ENCODE measurements around the gene NEK9.
A peak's percentile ranks its signal among the peaks of the same experiment; 100 is the strongest.
"Not testable (repeated sequence)": the region's sequence is repeated elsewhere in the genome, so short reads cannot be mapped to it uniquely, and the experiment has no call there.

The NEK9 gene

DNA sequence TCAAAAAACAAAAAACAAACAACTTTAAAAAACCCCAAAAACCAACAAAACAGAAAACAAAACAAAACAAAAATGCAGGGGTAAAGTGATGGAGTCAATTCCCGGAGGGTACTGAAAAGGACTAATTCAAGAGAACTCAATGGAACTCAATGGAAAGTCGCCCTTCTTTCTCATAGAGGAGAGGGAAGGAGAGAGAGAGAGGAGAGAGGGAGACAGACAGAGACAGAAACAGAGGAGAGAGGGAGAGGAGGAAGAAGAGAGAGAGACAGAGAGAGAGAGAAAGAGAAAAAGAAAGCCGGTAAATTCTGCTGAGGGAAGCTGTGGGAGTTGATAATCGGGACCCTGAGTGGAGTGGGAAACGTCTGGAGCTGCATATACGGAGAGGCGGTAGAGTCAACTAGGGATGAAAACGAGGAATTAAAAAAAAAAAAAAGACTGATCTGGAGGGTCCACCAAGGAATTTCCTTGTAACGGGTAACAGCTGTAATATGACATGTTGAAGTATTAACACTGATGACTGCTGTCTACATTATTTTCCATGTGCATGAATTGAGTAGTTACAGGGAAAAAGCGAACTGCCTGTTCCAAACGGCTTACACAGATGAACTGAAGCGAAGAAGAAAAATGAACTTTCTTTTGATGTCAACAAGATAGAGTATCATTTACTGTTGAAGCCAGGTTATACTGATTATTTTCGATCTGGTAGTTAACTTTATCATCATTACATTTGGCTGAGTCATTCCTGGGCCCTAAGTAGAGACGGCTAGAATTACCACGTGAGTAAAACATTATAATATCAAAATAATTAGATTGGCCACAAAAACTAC, 58.3 kb downstream of the NEK9 start:
- no peak for DNase-seq (ENCODE audit: low read depth in 1 of 2, low spot score in 1 of 2)

DNA sequence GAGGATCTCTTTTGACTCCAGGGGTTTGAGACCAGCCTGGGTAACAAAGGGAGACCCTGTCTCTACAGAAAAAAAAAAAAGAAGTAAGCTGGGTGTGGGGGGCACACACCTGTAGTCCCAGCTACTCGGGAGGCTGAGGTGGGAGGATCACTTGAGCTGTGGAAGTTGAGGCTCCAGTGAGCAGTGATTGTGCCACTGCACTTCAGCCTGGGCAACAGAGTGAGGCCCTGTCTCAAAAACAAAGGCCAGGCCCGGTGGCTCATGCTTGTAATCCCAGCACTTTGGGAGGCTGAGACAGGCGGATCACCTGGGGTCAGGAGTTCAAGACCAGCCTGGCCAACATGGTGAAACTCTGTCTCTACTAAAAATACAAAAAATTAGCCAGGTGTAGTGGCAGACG, 59.1 kb downstream of the NEK9 start:
- not testable (repeated sequence) for DNase-seq (ENCODE audit: low read depth in 1 of 2, low spot score in 1 of 2)

DNA sequence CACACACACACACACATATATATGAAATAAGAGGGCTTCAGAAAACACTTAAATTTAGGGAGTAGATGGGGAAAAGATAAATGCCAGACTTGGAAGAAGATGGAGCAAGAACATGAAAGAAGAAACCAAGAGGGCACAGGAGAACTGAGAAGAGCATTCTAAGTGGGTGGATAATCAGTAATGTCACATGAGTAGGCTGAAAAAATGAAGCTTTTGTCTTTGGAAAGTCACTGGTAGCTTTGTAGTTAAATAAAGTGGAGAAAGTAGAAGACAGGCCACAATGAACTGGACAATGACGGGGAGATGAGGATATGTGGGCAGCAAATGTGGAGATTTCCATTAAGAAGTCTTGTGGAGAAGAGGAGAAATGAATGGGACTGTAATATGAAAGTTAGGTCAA, 59.6 kb downstream of the NEK9 start:
- DNase-seq (ENCODE audit: low read depth in 1 of 2, low spot score in 1 of 2): no peak

DNA sequence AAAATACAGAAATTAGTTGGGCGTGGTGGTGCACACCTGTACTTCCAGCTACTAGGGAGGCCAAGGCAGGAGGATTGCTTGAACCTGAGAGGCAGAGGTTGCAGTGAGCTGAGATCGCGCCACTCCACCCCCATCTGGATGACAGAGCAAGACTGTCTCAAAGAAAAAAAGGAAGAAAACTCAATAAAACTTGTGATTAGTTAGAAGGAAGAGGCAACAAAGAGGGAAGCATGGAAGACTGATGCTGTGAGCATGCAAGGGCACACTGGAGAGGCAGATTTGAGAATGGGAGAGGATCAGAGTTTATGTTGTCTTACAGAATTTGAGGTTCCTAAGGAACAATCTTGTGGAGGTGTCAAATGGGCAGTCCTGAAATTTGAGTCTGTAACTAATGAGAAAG, 60.2 kb downstream of the NEK9 start:
- no peak for DNase-seq (ENCODE audit: low read depth in 1 of 2, low spot score in 1 of 2)

DNA sequence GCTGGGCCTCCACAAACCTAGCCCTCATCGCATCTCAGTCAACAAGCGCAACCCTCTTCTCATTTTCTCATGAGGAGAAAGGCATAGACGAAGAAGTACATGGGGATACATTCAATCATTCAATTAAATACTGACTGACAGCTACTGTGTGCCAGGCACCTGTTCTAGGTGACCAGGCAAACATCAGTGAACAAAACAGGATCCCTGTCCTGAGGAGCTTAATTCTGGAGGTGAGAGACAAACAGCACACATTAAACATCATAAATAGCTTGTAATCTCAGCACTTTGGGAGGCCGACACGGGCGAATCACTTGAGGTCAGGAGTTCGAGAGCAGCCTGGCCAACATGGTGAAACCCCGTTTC, 62.7 kb downstream of the NEK9 start:
- no peak for DNase-seq (ENCODE audit: low read depth in 1 of 2, low spot score in 1 of 2)

DNA sequence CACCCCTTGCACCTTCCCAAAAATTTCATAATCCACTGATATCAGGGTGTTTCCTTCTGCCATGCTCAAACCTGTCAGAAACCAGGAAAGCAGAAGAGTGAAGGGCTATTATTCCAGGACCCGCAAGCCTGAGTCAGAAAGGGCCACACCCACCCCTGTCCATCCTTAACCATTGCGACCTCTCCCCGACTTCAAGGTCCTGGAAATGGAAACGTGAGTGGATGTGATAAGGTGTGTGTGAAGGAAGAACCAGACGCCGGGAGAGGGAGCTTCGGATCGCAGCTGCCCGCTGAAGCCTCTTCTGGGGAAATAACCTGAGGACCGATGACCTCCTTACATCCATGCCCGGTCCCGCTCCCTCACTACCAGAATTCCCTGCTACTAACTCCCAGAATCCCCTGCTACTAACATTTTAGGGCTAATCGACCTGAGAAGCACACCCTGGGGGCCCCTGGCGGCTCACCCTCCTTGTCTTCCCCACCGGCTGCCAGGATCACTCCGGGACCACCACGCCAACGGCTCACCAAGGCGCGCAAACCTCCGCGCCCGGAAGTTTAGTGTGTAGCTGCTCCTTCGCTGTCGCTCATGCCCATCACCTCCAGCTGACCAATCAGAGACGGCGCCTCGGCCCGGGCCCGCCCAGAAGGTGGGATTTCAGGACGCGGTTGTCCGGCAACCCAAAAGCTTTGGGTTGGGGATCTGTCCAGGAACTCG, 63.2 kb downstream of the NEK9 start, which contains the start of gene ACYP1:
Gene ACYP1 (minus strand): TSS at position 534 of the 714 bp plus-strand sequence. CDS start 471 bp downstream, at position 63.
- DNase-seq (ENCODE audit: low read depth in 1 of 2, low spot score in 1 of 2): peak; percentile 77 to 88

DNA sequence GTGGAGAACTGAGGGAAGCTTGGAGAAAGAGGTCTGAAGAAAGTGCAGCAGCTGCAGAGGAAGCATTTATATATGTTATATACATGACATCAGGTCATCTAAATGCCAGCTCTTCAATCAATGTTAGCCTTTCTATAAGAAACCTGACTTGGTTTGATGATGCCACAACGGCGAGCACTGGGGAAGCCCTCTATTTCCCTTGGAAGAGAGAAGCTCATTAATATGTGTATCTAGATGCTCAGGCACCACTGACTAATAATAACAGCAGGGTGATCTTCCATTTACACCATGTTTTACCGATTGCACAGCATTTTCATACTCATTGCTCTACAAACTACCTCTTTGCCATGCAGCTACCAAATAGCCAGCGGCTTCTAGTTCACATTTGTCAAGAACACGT, 63.8 kb downstream of the NEK9 start:
- no peak for DNase-seq (ENCODE audit: low read depth in 1 of 2, low spot score in 1 of 2)

DNA sequence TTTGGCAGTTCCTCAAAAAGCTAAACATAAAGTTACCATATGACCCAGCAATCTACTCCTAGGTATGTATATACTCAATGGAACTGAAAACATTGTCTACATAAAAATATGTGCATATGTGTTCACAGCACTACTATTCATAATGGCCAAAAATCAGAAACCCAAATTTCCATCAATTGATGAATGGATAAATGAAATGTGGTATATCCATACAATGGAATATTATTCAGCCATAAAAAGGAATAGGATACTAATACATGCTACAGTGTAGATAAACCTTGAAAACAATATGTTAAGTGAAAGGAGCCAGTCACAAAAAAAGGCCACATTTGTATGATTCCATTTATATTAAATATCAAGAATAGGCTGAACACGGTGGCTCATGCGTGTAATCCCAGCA, 66.4 kb downstream of the NEK9 start:
- no peak for DNase-seq (ENCODE audit: low read depth in 1 of 2, low spot score in 1 of 2)

DNA sequence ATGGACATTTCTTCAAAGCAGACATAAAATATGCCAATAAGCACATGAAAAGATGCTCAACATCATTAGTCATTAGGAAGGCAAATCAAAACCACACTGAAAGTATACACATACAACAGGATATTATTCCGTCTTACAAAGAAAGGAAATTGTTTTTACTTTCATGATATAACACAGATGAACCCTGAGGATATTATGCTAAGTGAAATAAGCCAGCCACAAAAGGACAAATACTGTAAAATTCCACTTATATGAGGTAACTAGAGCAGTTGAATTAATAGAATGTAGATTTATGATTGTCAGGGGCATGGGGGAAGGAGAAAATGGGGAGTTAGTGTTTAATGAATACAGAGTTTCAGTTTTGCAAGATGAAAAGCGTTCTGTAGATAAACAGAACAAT, 67.2 kb downstream of the NEK9 start:
- DNase-seq (ENCODE audit: low read depth in 1 of 2, low spot score in 1 of 2): no peak

DNA sequence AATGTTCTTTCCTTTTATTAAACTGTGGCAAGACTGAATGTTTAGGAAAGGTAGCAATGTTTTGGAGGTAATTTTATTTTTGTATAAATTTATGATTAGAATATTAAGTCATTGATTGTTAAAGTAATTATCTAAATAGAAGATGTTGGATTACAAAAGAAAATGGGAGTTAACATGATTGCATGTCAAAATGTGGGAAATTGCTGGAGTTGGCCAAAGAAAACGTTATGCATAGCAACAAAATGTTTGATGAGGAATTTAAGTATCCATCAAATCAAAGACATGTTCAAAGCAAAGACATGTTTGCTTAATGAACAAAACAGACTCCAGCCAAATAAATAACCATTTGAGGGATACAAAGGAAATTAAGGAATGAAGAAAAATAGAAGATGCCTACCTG, 72.4 kb downstream of the NEK9 start:
- DNase-seq (ENCODE audit: low read depth in 1 of 2, low spot score in 1 of 2): no peak

DNA sequence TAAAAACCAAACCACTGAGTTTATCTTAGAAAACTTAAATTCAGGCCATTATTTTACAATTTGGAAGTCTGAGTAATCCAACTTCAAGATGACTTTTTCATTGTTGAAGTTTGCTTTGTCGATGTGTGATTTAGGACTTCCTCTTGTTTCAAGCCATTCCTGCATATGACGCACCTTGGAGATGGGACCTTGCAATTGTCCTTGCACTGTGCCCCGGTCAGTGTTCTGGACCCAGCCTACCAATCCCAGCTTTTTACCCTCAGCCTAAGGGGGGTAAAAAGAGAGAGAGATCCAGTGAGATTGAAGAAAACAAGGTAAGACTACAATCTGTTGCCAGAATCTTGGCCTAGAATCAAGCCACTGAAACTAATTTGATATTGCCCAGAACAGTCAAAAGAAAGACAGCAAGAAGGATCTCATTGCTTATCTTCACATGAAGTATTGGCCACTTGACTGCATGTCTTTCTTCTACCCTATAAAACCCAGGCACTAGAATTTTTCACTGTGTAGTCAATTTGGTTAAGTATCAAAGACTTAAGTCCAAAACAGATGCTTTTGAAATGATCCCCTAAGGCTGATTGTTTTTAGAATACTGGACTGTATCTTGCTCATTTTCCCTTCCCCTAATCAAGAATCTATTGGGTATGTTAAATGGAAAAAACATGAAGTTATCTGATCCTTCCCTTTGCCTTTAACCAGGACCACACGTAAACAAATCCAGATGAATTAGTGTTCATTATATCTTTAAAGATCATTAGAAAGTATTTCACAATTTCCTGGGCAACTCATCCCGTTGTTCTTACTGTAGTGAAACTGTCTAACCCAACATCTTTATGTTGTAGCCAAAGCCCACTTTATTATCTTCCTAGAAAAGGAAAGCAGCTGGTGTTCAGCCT, 73.2 kb downstream of the NEK9 start:
- no peak for DNase-seq (ENCODE audit: low read depth in 1 of 2, low spot score in 1 of 2)

DNA sequence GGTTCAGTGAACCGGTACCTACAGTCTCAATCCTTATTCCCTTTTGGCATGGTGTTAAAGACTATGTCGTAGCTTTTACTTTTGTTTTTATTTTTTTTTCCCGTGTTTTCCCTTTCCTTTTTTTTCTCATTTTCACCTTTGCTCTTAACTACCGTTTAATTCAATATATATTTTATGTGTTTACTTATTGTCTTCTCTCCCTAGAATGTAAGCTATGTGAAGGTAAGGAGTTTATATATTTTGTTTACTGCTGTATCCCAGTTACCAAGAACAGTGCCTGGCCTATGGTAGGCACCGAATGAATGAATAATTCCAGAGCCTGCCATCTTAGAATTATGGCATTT, 75.3 kb downstream of the NEK9 start:
- no peak for DNase-seq (ENCODE audit: low read depth in 1 of 2, low spot score in 1 of 2)

DNA sequence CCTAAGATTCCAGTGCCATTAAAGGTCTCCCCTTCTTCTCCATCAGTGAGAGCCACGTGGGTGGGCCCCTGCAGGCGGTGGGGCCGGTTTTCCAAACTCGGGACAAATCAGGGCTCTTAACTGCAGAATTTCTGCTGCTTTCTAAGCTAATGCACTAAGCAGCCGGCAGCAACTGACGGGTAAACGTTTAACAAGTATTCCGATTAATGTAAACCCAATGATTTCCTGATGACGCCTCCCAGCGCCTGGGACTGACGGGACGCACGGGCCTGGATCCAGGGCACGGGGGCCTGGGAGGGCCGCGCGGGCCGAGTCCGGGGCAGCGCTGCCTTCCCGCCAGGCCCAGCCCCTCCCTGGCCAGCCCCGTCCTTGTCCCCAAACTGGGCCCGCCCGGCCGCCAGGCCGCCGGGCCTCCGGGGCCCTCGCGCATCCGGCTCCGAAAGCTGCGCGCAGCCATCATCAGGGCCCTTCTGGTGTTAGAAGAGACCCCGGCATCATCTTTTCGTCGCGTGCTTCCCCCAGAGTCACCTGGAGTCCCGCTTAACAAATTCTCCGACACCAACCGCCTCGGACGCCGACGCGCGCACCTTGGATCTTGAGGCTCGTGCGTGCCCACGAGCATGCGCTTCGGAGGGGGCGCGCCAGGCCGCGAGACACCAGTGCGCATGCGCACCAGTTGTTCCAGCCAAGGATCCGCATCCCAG, 75.8 kb downstream of the NEK9 start, which contains the start of gene MLH3:
Gene MLH3 (minus strand): TSS at position 616 of the 704 bp plus-strand sequence. CDS start 1,812 bp downstream, outside the sequence.
- DNase-seq (ENCODE audit: low read depth in 1 of 2, low spot score in 1 of 2): peak; percentile 60 to 72

DNA sequence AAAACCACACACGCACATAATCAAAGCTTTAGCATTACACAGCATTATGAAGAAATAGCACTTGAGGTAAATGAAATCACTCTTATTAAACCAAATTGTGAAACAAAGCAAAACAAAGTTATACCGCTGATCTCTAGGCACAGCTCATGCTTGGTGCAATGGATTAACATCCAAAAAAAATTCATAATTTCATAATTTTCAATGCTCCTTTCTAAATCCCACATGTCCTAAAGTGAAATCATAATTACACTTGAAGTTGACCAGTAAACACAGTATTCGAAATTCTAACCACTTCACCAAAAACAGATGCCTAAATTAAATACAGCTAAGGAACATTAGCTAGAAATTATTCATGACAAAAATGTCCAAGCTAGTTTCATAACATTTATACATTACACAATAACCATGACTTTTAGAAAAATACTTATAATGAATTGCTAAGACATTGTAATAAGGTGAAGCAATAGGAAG, 77.1 kb downstream of the NEK9 start:
- DNase-seq (ENCODE audit: low read depth in 1 of 2, low spot score in 1 of 2): no peak

DNA sequence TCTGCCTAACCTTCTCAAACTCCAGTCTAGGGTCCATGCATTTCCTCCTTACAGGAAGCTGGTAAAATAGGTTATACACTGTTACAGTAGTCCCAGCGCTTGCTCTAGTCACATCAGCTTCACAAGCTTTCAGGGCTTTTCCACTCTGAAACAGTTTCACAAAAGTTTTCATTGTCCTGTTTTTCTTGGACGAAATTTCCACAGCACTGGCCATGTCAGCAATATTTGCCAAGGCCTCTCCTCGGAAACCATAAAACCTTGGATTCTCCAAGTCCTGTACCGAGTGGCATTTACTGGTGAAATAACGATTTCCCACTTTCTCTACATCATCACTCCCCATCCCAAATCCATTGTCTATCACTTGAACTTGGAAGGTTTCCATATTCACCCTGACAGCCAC, 77.7 kb downstream of the NEK9 start:
- no peak for DNase-seq (ENCODE audit: low read depth in 1 of 2, low spot score in 1 of 2)

DNA sequence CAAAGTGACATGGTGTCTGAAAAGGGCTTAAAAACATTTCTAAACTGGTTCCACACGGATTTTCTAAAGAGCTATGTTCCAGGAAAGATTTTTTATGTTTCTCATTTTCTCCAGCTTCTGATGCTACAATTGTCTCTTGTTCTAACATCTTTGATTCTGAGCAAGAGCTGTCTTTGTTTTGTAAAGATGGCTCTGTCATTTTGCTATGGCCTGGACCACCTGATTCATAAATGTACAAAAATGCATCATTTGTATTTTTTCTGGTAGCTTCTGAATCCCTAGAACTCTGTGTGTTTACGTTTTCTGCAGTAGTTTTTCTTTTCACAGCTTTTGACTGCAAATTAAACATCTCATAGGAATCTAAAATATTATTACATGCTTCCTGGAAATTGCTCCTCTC, 78.7 kb downstream of the NEK9 start:
- no peak for DNase-seq (ENCODE audit: low read depth in 1 of 2, low spot score in 1 of 2)

DNA sequence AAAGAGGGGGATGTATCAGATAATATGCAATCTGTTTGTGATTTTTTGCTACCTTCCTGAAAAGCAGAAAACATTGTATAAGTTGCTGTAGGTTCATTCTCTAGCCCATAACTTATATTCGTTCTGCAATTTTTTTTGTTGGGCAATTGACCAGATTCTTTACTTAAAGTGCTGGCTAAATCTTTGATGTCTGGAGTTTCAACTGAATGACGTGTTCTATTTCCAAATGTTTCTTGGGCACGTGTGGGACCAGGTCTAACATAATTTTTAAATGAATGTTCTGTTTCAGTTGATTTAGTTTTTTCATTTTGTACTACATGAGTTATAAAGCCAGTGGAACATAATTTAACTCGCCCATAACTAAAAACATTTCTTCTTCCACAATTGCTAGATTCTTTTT, 79.3 kb downstream of the NEK9 start:
- DNase-seq (ENCODE audit: low read depth in 1 of 2, low spot score in 1 of 2): no peak

DNA sequence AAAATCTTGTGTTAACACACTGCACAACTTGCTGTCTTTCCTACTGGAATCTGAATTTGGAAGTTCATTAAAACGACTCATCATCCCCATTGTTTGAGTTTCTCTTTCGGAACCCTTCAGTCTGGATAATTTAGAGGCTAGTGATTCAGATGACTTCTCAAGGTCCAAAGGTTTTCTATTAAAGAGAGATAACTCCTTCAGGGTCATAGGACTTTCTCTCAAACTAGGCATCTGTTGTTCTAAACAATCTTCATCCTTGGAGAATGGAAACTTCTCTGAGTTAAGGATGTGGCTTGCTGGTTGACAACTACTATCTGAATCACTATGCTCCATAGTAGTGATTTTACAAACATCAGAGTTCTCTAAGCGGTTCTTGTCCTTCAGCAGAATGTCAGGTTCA, 79.9 kb downstream of the NEK9 start:
- no peak for DNase-seq (ENCODE audit: low read depth in 1 of 2, low spot score in 1 of 2)

DNA sequence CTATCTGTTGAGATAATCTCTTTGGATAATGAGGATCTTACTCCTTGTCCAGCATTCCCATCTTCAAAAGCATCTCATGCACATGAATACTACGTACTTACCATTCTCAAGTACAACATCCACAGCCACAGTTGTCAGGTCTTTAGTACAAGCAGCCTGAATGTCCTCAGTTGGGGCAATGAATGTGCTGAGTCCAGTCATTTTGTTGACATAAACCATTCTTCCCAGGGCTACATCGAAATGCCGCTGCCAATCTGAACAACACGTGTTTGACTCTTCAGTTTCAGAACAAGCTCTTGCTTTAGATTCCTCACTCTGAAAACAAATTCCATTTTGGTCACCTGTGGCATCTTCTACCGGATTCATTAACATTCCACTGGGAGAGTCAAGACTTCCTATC, 80.6 kb downstream of the NEK9 start:
- DNase-seq (ENCODE audit: low read depth in 1 of 2, low spot score in 1 of 2): no peak

DNA sequence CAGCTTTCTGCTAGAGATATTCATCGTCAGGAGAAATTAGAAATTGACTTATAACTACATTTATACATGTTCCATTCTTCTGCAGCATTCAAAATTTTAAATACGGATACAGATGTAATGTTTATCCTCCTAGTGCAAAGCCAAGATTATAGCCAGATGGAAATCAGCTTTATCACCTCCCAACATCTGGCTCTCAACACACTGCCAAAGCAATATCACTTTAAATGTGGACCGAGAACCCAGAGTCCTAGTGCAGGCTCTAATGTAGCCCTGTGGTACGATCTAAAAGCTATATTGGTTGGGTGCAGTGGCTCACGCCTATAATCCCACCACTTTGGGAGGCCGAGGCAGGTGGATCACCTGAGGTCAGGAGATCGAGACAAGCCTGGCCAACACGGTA, 82.1 kb downstream of the NEK9 start:
- no peak for DNase-seq (ENCODE audit: low read depth in 1 of 2, low spot score in 1 of 2)

DNA sequence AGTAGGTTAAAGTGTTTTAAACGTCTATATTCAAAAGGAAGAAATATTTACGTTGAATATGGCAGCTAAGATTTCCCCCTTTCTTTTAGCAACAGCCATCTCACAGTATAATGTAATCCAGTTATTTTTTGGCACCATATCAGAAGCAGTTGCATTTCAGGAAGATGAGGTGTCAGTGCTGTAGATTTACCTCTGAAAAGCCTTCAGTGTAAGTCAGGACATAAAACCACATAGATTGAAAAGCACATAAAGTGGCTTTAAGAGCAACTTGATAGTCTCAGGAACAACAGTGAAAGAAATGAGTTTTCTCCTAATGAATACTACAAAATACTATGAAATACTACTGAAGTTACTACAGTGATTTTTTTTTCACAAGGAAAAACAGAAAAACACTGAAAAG, 82.5 kb downstream of the NEK9 start:
- no peak for DNase-seq (ENCODE audit: low read depth in 1 of 2, low spot score in 1 of 2)

Data from stimulated activated CD4-positive, alpha-beta T cell treated with anti-CD3 and anti-CD28 coated beads, Interleukin-15, amount 100 ng/mL, for 1 hour (primary cell).